GM13977 (cell line): Measurements from ENCODE around the gene SETD4.

Source experiments
- DNase-seq: peaks from one replicate; pipeline ENCODE4 v3.0.0; 2012; ENCODE audit warnings: low spot score
- CTCF ChIP-seq: IDR thresholded peaks from 2 replicates; pipeline ENCODE4 v1.5.1; 2012; ENCODE audit warnings: mild to moderate bottlenecking, control low read depth; ENCODE audit not compliant: insufficient read depth; ENCODE audit errors: extremely low read depth, missing control alignments
- in situ Hi-C: fragments of 300-500 bp; cut with MboI; formaldehyde crosslinking; loops from one replicate; pipeline ENCODE4 v1.12.0; 2022; ENCODE audit warnings: low sequenced_read_pairs, low pct_unique_long_range_greater_than_20kb, mixed read lengths, inconsistent platforms; ENCODE audit not compliant: unreplicated experiment

Gene SETD4

DNA sequence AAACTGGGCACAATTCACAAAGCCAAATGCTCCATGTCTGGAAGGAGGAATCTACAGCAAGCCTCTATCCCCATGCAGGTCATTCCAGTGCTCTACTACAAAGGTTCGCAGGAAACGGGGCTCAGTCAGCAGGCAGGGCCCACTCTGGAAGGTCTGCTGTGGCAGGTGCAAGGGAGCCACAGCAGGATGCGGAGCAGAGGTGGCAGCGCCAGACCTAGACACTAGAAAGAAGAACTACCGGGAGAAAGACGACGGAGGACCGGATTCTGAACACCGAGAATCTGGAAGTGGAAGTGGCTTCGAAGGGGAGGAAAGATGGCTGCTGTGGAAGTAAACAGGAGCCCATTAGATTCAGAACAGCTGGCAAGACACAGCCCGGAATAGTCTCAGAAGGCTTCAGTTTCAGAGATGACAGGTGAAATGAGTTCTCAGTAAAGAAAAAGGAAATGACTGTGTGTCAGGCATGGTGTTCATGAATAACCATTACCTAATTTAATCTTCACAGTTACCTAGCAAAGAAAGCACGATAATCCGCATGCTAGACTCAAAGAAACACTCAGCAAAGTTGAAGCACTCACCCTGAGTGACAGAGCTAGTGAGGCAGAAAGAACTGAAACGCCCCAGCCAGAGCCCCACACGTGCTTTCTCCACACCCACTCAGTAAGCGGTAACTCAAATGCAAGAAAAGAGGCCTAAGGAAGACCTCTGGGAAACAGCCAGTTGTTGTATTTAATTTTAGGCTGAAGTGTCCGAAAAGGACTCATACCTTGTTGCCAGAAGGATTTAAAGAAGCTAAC is 21.4 kb downstream of the SETD4 start:
- in situ Hi-C loops: no loop called here
- no peak for DNase-seq
- no peak for TF ChIP-seq CTCF

DNA sequence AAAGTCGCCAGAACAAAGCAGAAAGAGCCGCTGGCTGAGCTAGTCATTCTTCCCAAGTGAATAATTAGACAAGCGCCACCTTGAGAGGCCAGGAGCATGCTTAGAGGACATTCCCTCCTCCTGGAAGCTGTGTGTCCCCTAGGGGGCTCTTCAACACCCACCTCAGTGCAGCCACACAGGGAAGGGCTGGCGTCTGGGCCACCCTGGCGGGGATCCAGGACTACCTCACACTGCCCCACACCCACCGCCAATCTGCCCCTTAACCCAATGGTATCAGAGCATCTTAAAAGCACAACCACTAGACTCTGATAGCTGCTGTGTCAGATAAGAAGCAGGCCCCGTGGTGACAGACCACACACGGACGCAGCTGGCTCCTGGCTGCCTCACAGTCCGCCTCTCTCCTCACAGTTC is 24.9 kb downstream of the SETD4 start:
- no peak for DNase-seq
- in situ Hi-C loops: no loop called here

DNA sequence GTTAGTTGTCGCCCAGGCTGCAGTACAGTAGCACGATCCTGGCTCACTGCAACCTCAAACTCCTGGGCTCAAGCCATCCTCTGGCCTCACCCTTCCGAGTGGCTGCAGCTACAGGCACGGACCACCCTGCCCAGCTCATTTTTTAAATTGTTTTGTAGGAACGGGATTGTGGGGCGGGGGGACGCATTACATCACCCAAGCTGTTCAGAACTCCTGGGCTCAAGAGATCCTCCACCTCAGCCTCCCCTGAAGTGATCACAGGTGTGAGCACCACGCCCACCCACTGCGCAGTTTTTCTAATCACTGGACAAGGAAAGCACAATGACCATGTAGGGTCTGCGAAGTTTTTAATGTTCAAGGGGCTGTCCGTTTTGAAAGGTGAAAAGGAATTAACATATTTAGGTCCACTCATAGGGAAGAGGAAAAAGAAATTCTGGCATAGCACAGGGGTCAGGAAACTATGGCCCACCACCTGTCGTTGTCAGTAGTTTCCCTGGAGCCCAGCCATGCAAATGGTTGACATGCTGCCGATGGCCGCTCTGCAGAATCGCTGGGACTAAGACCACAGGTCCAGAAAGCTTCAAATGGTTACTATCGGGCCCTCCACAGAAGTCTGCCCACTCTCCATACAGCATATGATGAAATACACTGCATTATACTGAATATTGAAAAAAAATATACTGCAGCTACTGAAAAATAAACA is 26.0 kb downstream of the SETD4 start:
- no peak for TF ChIP-seq CTCF
- DNase-seq: no peak
- in situ Hi-C loops: no loop called here

More for the DNA sequence above, 24.9 kb downstream of the SETD4 start:
- TF ChIP-seq CTCF: no peak

GRCh38 chr21:36032647-36033406 is 27.5 kb downstream of the SETD4 start:
- no peak for DNase-seq
- no peak for TF ChIP-seq CTCF
- in situ Hi-C loops: no loop called here

DNA sequence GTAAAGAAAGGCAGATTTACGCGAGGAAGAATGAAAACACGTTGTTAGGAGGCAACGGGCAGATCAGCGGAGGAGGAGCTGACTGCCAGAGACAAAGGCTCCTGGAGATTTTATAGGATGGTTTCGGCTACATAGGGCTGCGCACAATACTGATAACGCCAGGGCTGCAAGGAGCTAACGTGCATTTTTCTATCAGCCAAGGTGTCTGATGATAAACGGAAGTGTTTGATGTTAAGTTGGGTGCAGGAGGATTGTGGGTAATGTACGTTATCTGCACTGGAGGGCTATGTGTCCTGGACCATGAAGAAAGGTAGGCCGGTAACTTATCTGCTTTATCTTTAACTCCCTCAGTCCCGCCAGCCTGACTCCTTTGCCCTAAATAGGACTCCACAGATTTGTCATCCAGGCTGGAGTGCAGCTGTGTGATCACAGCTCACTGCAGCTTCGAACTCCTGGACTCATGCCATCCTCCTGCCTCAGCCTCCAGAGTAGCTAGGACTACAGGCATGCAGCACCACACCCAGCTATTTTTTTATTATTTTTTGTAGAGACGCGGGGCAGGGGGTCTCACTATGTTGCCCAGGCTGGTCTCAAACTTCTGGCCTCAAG is 29.6 kb downstream of the SETD4 start:
- TF ChIP-seq CTCF: no peak
- no peak for DNase-seq
- in situ Hi-C loops: no loop called here

- DNase-seq: no peak
- no peak for TF ChIP-seq CTCF
- in situ Hi-C loops: no loop called here
These were observed 31.0 kb downstream of the SETD4 start for GRCh38 chr21:36029309-36029708.
